Fibroblast of gingiva (primary cell): ENCODE data around the gene IGF1R.
"Not testable (repeated sequence)": the region's sequence is repeated elsewhere in the genome, so short reads cannot be mapped to it uniquely, and the experiment has no call there.

Source experiments
- DNase-seq: peaks from one replicate; pipeline ENCODE4 v3.0.0-alpha.2; 2011; ENCODE audit warnings: low read depth

Gene IGF1R

DNA sequence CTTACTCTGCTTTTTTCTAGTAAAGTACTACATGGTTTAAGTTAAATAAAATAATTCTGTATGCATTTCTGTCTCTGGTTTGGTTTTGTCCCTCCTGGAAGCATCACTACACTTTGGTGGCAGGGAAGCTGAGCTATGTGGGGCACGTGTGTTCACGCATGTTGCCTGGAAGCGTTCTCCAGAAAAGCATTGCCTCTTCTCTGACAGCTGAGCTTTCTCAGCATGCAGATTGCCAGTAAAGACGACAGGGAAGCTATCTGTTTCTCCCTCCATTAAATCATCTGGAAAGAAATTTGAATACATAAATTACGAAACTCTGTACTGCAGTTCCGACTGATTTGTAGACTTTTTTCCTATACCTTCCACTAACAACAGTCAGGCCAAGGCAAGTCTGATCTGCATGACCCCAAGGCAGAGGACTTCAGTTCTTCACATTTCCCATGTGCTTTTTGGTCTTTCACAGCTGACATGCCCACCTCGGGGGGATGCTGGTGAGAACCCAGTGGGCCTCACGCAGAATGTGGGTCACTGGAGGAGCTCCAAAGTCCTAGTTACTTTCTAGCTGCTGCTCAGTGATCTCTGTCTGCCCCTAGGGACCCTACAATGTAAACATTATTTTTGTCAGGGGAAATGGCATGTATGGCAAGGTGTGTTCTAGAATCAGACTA is 316.3 kb downstream of the IGF1R start:
- DNase-seq: peak; percentile 32

DNA sequence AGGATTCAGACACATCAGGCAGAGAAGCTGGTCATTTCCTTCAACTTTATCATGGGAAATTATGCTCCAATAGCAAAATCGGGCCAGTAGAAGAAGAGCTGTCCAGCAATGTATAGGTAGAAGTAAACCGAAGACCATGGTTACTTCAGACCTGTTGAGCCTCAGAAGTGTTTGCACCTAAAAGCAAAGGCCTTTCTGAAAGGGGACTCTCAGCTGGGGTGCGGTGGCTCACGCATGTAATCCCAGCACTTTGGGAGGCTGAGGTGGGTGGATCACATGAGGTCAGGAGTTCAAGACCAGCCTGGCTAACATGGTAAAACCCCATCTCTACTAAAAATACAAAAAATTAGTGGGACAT is 316.8 kb downstream of the IGF1R start:
- not testable (repeated sequence) for DNase-seq

DNA sequence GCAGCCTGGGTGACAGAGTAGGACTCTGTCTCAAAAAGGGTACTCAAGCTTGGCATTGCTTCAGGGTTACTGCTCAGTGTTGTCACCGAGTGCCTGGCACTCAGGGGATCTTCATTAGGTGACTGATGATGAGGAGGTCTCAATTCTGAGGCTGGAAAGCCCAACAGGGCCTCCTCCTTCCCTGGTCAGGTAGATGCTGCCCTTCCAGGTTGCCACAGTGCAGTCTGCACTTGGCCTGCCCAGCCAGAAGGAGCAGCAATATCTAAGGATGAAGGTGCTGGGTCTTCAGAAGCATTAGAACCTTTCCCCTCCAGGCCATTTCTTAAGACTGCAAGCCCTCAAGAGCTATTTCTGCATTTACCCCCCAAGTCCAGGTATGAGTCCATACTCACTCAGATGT is 317.3 kb downstream of the IGF1R start:
- no peak for DNase-seq

DNA sequence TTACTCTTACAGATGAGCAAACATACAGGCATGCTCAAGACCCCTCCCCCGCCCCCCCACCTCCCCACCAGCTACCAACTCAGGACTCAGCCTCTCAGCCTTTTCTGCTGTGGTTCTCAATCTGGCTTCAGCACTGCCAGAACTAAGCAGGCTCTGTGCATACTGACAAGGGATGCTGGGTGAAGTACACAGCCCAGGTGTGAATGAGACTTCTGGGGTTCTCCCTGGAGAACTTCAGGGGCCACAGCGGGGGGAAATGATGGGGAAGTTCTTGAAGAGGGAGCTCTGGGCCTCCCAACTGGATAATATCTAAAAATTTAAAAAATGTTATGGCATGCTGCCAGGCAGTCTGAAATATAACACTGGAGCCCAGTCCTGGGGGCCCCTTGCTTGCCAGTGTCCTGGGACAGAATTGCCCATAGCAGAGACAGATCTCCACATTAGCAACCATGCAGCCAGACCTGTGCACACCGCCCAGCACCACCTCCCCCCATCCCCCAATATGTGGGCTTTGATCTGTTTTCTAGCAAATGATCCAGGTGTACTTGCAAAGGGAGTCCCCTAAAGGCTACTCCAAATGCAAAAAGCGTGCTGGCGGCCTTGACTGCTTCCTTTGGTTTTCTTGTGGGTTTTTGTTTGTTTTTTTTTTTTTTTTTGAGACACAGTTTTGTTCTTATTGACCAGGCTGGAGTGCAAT is 317.9 kb downstream of the IGF1R start:
- no peak for DNase-seq

DNA sequence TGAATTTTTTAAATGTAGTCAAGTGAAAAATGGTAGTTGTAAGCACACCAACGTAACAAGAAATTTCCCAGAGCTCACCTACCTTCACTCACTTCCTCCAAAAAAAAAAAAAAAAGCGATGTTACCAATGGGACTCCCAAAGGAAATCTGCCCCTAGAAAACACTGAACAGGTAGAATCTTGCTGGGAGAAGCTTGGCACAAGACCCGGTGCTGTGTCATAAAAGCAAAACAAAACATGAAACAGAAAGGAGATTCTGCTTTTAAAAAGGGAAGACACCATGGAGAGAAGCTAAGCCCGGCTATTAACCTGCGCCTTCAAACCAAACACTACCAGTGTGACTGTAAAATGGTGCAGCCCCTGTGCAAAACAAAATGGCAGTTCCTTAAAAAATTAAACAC is 318.8 kb downstream of the IGF1R start:
- DNase-seq: no peak

DNA sequence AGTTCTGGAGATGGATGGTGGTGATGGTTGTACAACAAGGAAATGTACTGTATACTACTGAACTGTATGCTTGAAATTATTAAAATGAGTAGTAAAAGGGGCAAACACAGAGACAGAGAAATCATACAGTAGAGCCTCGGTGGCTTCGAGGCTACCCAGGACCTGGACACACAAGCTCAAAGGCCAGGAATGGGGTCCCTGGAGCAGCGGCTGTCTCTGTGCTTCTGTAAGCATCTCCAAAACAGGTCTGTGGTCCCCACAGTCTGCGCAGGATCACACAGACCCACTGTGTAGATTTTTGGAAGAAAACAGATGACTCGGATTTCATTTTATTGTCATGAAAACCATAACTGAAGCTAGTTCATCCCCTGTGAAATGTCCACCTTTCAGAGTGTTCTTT is 319.6 kb downstream of the IGF1R start:
- DNase-seq: no peak

DNA sequence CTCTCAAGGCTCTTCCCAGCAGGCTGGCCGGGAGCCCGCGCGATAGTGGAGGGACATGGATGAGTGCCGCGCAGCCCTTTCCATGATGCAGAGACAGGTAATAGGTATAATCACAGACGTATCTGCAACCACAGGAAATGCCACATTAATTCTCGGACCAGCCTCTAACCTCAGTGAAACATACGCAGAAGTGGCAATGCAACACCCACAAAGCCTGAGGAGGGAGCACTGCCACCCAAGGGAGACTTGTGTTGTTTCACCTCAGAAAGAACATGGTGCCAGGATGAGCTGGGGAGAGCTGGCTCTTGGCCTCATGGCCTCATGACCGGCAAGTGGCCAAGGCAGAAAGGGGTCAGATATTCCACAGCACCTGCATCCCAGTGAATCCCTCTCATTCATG is 320.2 kb downstream of the IGF1R start:
- DNase-seq: no peak

DNA sequence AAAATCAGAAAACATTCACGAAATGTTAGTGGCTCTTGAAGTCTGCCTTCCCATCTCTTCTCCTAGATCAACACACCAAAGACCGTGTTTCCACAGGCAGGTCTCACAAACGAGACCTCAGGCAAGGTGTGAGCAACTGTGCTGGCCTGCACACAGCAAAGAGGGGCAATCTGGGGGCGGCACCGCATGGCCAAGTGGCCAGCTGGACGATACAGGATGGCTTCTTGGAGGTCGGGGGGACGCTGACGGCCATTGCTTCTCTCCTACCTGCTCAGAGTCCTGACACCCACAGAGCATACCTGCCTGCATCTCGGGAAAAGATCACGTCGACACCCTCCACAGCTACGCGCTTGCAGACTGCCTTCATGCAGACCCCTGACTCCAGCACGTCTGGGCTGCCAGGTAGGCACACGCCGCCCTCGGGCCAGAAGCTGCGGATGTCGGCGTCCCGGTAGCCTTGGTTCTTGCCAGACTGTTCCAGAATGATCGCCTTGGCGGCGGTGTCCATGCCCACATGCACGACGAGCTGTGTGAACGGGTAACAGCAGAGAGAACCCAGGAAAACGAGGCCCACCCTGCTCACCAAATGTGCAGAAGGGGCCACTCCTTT is 320.9 kb downstream of the IGF1R start:
- DNase-seq: no peak

DNA sequence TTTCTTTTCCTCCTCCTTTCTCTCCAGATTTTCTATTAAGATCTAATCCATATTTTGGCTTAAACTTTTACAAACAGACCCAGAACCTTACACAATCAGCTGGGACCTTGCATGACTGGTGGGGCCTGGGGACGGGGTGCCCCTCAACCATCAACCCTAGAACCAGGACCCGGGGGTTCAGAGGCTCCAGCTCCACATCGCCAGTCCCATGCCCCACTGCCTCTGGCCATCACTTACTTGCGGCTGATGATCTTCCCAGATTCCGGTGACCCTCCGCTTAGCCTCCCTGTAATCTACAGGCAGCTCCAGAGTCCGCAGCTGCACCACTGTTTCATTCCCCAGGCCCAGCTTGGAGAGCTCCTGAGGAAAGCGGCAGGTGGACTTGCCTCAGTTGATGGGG is 322.5 kb downstream of the IGF1R start:
- DNase-seq: no peak

DNA sequence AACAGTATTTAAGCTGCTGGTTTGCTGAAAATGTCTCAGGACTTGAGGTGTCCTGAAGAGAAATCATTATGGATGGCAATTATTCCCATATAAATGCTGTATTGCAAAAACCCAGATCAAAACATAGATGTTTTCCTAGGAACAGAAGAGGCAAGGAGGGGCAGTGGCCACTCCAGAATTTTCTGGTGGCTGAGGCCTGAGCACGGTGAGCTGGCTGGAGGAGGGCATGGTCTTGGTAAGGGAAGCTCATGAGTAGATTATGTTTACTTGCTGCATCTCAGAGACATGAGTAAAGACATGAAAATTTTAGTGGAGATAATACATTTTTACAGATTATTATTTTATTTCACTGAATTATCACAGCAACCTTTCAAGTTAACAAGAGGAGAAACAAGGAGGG is 328.2 kb downstream of the IGF1R start:
- DNase-seq: no peak

DNA sequence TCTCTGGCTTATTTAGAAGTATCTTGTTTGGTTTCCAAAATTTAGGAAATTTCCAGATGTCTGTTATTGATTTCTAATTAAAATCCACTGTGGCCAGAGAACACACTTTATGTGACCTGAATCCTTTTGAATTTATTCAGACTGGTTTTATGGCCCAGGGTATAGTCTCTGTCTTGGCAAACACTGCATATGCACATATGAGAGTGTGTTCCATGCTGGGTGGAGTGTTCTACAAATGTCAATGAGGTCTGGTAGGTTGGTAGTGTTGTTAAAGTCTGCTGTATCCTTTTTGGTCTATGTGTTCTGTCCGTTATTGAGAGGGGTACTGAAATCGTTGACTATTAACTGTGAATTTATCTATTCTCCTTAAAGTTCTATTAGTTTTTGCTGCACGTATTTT is 329.1 kb downstream of the IGF1R start:
- no peak for DNase-seq

DNA sequence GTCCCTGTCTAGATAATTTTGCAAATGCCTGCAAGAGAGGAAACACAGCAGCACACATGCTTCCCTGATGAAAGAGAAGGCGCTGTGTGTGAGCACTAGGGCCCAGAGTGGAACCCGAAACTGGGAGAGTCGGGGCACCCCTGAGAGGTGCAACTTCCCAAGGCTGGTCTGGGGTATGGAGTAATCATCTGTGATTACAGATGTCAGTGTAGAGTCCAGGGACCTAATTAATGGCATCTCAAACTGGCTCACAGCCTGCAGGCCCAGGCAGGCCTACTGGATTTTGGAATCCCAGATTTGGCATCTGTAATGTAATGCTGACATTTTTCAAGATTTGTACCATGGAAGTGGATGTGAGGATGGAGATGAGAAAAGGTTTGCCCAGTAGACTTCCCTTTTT is 329.8 kb downstream of the IGF1R start:
- no peak for DNase-seq

DNA sequence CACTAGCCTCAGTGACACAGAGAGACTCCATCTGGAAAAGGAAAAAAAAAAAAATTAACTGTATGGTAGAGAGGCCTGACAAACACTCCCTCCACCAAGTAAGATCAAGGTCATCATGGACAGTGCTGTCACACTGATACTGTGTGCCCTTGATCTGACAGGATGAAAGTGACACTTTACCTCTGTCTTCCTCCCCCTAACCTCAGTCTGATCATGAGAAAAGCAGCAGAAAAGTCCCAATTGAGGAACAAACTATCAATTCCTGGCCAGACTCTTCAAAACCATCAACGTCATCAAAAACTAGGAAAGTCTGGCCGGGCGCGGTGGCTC is 332.5 kb downstream of the IGF1R start:
- DNase-seq: no peak

DNA sequence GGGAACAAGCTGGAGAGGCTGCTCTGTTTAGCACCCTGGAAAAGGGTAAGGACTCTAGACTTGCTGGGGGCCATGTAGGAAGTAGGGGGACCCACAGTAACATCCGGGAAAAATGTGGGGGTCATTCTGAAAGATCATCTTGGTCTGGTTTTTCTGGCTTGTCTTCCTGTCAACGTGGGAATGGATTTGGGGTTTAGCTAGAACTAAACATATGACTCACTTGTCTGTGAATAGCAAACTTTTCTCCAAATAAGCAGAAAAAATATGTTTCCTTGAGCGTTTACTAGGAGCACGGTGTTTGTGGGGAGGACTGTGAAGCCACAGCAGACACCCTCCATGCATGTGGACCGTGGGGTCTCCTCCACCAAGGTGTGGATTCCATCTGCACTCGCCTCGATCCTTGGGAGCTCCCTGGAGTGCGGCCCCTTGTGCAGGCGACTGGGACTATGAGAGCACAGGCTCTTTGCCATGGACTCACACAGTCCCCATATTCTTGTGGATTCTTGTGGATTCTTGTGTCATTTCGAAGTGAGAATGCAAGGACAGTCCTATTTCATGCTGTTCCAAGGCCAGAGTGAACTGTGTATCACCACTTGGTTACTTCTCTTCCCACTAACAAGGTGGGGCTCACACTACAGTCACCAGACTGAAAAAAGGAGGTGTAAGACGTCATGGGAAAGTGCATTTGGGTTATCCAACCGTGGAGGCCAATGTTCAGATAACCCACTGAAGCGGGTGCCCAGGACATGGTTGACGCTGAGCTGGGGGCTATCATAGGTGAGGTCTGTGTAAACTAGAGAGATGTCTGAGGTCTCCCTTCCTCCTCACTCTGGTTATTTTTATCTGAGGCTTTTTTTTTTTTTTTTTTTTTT is 333.7 kb downstream of the IGF1R start:
- no peak for DNase-seq

DNA sequence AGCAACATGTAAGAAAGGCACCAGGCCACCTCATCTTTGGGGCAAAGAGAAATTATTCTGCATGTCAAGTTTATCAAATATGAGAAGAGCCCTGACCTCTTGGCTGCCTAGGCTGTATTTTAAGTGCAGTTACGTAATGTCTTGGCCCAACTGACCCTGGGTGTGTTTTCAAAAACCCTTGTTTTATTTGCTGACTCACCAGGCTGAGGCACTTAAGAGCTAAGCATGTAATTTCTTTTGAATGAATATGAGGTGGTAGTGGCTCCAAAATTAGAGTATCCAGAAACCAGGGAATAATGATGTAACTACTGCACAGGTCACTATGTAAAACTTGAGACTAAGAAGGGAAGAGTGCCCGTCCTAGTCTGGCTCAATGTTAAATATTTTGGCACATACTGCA is 335.0 kb downstream of the IGF1R start:
- peak; percentile 57 for DNase-seq

DNA sequence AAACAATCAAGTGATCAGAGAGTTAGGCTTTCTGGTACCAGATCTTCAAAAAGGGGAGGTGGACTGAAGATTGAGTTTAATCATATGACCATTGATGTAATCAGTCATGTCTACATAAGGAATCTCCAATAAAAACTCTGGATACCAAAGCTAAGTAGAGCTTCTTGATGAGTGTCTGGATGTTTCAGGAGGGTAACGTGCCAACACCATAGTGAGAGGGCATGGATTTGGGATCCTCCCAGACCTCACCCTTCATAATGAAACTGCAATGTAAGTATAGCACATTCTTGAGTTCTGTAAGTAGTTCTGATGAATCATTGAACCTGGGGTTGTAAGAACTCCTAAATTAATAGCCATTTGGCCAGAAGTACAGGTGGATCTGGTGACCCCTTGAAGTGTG is 337.9 kb downstream of the IGF1R start:
- no peak for DNase-seq

DNA sequence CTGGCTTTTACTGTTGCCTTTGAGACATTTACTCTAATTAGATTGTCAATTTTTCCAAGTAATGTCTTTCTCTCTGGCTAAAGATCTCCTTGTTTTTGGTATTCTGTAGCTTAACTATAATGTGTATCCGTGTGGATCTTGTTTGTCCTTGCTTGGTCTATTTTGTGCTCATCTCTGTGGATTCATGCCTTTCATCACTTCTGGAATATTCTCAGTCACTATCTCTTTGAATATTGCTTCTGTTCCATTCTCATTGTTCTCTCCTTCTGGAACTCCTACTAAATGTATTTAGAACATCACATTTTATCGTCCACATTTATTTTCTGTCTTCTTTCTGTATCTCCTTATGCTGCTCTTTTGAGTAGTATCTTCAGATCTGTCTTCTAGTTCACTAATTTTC is 346.6 kb downstream of the IGF1R start:
- no peak for DNase-seq

DNA sequence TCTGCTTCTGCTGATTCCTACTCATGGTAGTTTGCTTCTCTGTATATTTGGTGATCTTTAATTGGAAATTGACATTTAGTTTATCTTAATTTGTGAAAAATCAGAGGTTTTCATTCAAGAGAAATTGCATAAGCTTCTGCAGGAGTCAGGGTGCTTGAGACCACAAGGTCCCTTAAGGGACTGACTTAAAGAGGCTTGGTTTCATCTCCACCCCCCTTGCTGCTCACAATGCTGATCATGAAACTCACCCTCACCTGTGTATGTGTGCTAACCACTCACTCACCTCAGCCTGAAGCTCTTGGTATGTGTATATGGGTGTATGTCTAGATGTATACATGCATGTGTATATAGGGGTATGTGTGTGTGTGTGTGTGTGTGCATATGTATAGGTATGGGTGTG is 347.8 kb downstream of the IGF1R start:
- DNase-seq: no peak

DNA sequence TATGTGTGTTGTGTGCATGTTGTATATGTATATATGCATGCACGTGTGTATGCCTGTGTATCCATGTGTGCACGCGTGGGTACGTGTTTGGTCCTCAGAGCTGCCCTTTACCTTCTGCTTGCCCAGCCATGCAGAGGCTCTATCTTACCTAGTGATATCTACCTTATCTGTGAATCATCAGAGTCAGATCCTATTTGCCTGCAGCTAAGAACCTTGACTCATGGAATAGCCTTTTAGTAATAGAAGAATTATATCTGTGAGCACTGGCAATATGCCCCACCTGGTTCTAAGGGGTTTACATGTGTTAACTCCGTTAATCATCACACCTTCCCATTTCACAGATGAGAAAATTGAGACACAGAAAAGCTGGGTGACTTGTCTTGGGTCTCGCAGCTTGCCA is 348.3 kb downstream of the IGF1R start:
- DNase-seq: no peak

DNA sequence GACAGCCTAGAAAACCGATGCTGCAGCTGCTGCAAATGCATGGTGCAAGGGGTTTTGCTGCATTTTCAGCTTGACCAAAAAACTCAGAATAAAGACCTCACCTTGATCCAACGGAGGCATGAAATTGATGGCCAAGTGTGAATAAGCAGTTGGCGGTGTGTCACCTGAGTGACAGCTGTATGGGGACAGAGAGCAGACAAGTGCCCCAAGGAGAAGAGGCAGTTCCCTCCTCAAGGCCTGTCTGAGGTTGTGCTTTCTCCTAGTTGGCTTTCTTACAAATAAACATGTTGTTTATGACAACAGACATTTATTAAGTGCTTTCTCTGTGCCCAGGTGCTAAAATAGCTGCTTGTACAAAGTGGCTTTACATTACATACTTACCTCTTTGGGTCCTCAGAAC is 349.0 kb downstream of the IGF1R start:
- no peak for DNase-seq

DNA sequence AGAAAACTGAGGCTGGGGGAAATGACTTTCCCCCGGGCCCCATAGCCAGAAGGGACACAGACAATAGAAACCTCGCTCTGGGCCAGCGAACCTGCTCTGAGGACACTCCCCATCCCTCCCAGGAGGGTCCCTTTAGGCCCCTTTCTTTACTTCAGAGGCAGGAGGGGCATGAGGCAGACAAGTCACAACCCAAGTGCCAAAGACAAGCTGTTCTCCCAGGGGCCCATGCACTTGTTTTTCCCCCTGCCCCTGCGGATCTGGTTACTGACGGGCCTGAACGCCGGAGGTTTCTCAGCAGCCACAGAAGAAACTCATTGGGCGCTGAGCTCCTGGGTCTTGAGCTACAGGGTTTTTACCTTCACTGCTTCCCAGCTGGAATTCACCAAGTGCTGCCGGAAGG is 349.4 kb downstream of the IGF1R start:
- DNase-seq: no peak

DNA sequence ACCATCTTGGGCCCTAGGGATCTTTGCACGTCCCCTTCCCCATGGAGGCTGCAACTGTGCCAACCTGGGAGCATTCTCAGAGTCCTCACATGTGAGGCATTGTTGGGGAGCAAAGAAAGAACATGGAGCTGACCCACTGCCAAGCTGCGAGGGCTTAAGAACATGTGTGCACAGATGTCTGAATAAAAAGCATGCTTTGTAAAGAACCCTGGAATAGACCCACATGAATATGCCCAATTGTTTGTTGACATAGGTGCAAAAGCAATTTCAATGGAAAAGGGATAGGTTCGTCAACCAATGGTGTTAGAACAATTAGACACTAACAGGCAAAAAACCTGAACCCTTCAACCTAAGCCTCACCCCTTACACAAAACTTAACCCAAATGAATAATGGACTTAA is 349.9 kb downstream of the IGF1R start:
- no peak for DNase-seq

DNA sequence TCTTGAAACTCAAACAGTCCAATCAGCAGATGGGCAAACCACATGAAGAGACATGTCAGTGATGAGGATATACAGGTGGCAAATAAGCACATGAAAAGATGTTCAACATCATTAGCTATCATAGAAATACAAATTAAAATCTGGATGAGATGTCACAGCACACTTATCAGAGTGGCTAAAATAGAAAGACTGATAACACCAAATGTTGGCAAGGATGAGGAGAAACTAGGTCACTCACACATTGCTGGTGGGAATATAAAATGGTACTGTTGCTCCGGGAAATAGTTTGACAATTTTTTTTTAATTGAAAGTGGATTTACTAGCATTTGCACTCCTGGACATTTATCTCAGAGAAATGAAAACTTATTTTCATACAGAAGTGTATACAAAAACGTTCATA is 350.9 kb downstream of the IGF1R start:
- no peak for DNase-seq
